Stomach (tissue), 4 donors: ENCODE data around the gene BPIFB2.

Experiments
- EP300 ChIP-seq: sonication (generic); formaldehyde crosslinking; IDR thresholded peaks from one replicate; pipeline ENCODE4 v1.6.1; 2017; ENCODE audit warnings: antibody characterized with exemption
- POLR2A ChIP-seq, 4 donors: fragments of 450-650 bp; IDR thresholded peaks; one replicate each; pipeline ENCODE4 v1.6.1; 2016; ENCODE audit warnings: antibody characterized with exemption in 4 of 4, control low read depth in 2 of 4, mild to moderate bottlenecking in 1 of 4, moderate library complexity in 1 of 4
- POLR2AphosphoS5 ChIP-seq, 3 donors: sonication (generic); formaldehyde crosslinking; IDR thresholded peaks; one replicate each; pipeline ENCODE4 v1.6.1; 2016; ENCODE audit warnings: antibody characterized with exemption in 3 of 3
- TF ChIP-seq, protein P1 (sequence below), 7 experiments: fragments of 450-650 bp in 4 of 7; fragments of 200-600 bp in 3 of 7; sonication (generic) in 3 of 7; IDR thresholded peaks; one replicate each; pipeline ENCODE4 v1.5.1; 2016 to 2019; ENCODE audit warnings: antibody characterized with exemption in 7 of 7, control low read depth in 2 of 7, mild to moderate bottlenecking in 1 of 7

DNA sequence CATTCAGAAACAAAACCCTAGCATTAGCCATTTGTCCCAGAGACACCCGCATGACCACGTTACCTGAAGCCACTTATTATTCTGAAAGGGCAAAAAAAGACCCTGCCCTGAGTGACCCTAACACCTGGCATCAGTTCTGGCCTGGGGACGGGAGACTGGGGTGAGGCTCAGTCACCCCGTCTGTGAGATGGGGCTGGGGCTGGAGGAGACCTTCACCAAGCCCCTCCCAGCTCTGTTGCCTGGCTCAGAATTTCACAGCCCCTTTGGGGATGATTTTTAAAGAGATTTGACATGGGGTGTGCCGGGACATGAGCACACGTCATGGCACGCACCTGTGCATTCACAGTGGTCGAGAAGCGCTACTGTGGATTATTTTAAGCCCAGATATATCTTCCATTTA lies 22.6 kb downstream of the BPIFB2 start:
- TF ChIP-seq, protein P1, sequence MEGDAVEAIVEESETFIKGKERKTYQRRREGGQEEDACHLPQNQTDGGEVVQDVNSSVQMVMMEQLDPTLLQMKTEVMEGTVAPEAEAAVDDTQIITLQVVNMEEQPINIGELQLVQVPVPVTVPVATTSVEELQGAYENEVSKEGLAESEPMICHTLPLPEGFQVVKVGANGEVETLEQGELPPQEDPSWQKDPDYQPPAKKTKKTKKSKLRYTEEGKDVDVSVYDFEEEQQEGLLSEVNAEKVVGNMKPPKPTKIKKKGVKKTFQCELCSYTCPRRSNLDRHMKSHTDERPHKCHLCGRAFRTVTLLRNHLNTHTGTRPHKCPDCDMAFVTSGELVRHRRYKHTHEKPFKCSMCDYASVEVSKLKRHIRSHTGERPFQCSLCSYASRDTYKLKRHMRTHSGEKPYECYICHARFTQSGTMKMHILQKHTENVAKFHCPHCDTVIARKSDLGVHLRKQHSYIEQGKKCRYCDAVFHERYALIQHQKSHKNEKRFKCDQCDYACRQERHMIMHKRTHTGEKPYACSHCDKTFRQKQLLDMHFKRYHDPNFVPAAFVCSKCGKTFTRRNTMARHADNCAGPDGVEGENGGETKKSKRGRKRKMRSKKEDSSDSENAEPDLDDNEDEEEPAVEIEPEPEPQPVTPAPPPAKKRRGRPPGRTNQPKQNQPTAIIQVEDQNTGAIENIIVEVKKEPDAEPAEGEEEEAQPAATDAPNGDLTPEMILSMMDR (IDR thresholded peaks at IDR 0.05) = no peak
- no peak for TF ChIP-seq POLR2A (IDR thresholded peaks at IDR 0.05)
- no peak for TF ChIP-seq EP300
- TF ChIP-seq POLR2AphosphoS5 (IDR thresholded peaks at IDR 0.05) = no peak
